HPDE6-E6E7 (cell line): Measurements from ENCODE around the gene RXRB.
"Not testable (repeated sequence)": the region's sequence is repeated elsewhere in the genome, so short reads cannot be mapped to it uniquely, and the experiment has no call there.

Source experiments
- DNase-seq: peaks from one replicate; pipeline ENCODE4 v3.0.0; 2011; ENCODE audit warnings: missing footprints; ENCODE audit errors: extremely low spot score

Gene RXRB

GRCh38 chr6:33200219-33201146 is at the start of gene RXRB, which contains the start of gene SLC39A7:
Gene RXRB, minus strand, starts transcription at chr6:33200665. Its CDS starts 189 bp downstream, at chr6:33200476.
Gene SLC39A7, plus strand, starts transcription at chr6:33200867. Its CDS starts 379 bp downstream, at chr6:33201246.
- DNase-seq, result peak; percentile 96

- DNase-seq, result no peak
Observed at GRCh38 chr6:33249732-33250630, 49.5 kb upstream of the RXRB start.

GRCh38 chr6:33248932-33249731 is 48.7 kb upstream of the RXRB start:
- peak; percentile 85 for DNase-seq

GRCh38 chr6:33248643-33248931 is 48.1 kb upstream of the RXRB start:
- no peak for DNase-seq

GRCh38 chr6:33247977-33248642 is 47.6 kb upstream of the RXRB start:
- DNase-seq, result peak; percentile 60

GRCh38 chr6:33243476-33243875 is 43.0 kb upstream of the RXRB start:
- DNase-seq, result no peak

GRCh38 chr6:33241968-33242367 is 41.5 kb upstream of the RXRB start:
- no peak for DNase-seq

GRCh38 chr6:33237741-33238140 is 37.3 kb upstream of the RXRB start:
- no peak for DNase-seq

- no peak for DNase-seq
Observed at GRCh38 chr6:33236852-33237251, 36.4 kb upstream of the RXRB start.

GRCh38 chr6:33236328-33236727 is 35.9 kb upstream of the RXRB start:
- DNase-seq, result no peak

- no peak for DNase-seq
Observed at GRCh38 chr6:33235221-33235634, 34.8 kb upstream of the RXRB start.

- not testable (repeated sequence) for DNase-seq
Observed at GRCh38 chr6:33226503-33227120, 26.1 kb upstream of the RXRB start.

- no peak for DNase-seq
Observed at GRCh38 chr6:33217681-33218080, 17.2 kb upstream of the RXRB start.

GRCh38 chr6:33217246-33217645 is 16.8 kb upstream of the RXRB start:
- peak; percentile 38 for DNase-seq

- no peak for DNase-seq
Observed at GRCh38 chr6:33216117-33216649, 15.7 kb upstream of the RXRB start.

- DNase-seq, result no peak
Observed at GRCh38 chr6:33215271-33216116, 15.0 kb upstream of the RXRB start.

GRCh38 chr6:33213989-33214335 is 13.5 kb upstream of the RXRB start:
- DNase-seq, result no peak

- DNase-seq, result peak; percentile 38
Observed at GRCh38 chr6:33213166-33213988, 12.9 kb upstream of the RXRB start.

- no peak for DNase-seq
Observed at GRCh38 chr6:33212857-33213165, 12.3 kb upstream of the RXRB start.
